ENCODE measurements around the gene ANKRD13B. TPM values are rescaled to one million over a fixed set of nuclear protein-coding genes. Genes with fewer than 3 reads are reported as not detected.

The ANKRD13B gene
- total RNA-seq, 1 donor from 2014 or later: 7.9 TPM

- H3K9me3 ChIP-seq: no peaks in the 10 kb centered on the region
- intact Hi-C loops (cut with DNase I): loop anchor here (5.0 to 10.0 kb wide), 2 partner anchors 35 to 352 kb away; partner anchors contain the start of gene SSH2
- peaks cover 0 to 9% of the 10 kb centered on the region in 2 donors for H3K36me3 ChIP-seq
- DNase-seq (ENCODE audit: extremely low spot score in 2 of 2): no peak
- no peaks in the 10 kb centered on the region for H3K27me3 ChIP-seq
- H3K4me3 ChIP-seq: no peak overlapping the region
- no peak overlapping the region for H3K27ac ChIP-seq
- peaks cover 67% of the 10 kb centered on the region for H3K4me1 ChIP-seq
- no peak for TF ChIP-seq CTCF (IDR thresholded peaks at IDR 0.05)
- no peak for TF ChIP-seq POLR2A (IDR thresholded peaks at IDR 0.05)
These were observed 10.6 kb upstream of the ANKRD13B start for GRCh38 chr17:29582254-29582765.

GRCh38 chr17:29582772-29583171 is 10.2 kb upstream of the ANKRD13B start:
- no peak for DNase-seq (ENCODE audit: extremely low spot score in 2 of 2)
- H3K27me3 ChIP-seq: no peaks in the 10 kb centered on the region
- no peak overlapping the region for H3K27ac ChIP-seq
- H3K9me3 ChIP-seq: no peaks in the 10 kb centered on the region
- intact Hi-C loops (cut with DNase I): loop anchor here (5.0 to 10.0 kb wide), 2 partner anchors 35 to 352 kb away; partner anchors contain the start of gene SSH2
- peaks cover 0 to 9% of the 10 kb centered on the region in 2 donors for H3K36me3 ChIP-seq
- no peak overlapping the region for H3K4me3 ChIP-seq
- TF ChIP-seq POLR2A (IDR thresholded peaks at IDR 0.05) (no peak), POLR2AphosphoS5 (IDR thresholded peaks at IDR 0.05; ENCODE audit: insufficient read depth in 1 of 2, low read depth in 1 of 2) (no peak), CTCF (IDR thresholded peaks at IDR 0.05) (no peak)
- peaks cover 67% of the 10 kb centered on the region for H3K4me1 ChIP-seq

- intact Hi-C loops (cut with DNase I): loop anchor here (5.0 to 10.0 kb wide), 2 partner anchors 34 to 351 kb away; partner anchors contain the start of gene SSH2
- no peak for DNase-seq (ENCODE audit: extremely low spot score in 2 of 2)
These were observed 9.3 kb upstream of the ANKRD13B start for GRCh38 chr17:29583324-29584248.

GRCh38 chr17:29584452-29585079 is 8.4 kb upstream of the ANKRD13B start:
- no peaks in the 10 kb centered on the region for H3K9me3 ChIP-seq
- no peak for DNase-seq (ENCODE audit: extremely low spot score in 2 of 2)
- H3K4me3 ChIP-seq: peak overlapping the region in 1 of 2 donors; percentile 16
- peaks cover 0 to 9% of the 10 kb centered on the region in 2 donors for H3K36me3 ChIP-seq
- intact Hi-C loops (cut with DNase I): loop anchor here (5.0 to 10.0 kb wide), 2 partner anchors 33 to 350 kb away; partner anchors contain the start of gene SSH2
- no peaks in the 10 kb centered on the region for H3K27me3 ChIP-seq
- peaks cover 72% of the 10 kb centered on the region for H3K4me1 ChIP-seq
- TF ChIP-seq POLR2A (IDR thresholded peaks at IDR 0.05): no peak
- TF ChIP-seq POLR2AphosphoS5 (IDR thresholded peaks at IDR 0.05; ENCODE audit: insufficient read depth in 1 of 2, low read depth in 1 of 2): no peak
- peak overlapping the region; percentile 61 for H3K27ac ChIP-seq

More at GRCh38 chr17:29583324-29584248, 9.3 kb upstream of the ANKRD13B start:
- peaks cover 70% of the 10 kb centered on the region for H3K4me1 ChIP-seq
- no peaks in the 10 kb centered on the region for H3K9me3 ChIP-seq
- H3K4me3 ChIP-seq: no peak overlapping the region
- no peaks in the 10 kb centered on the region for H3K27me3 ChIP-seq
- H3K36me3 ChIP-seq: peaks cover 0 to 9% of the 10 kb centered on the region in 2 donors
- TF ChIP-seq POLR2A (IDR thresholded peaks at IDR 0.05): no peak
- TF ChIP-seq CTCF (IDR thresholded peaks at IDR 0.05): no peak
- no peak for TF ChIP-seq POLR2AphosphoS5 (IDR thresholded peaks at IDR 0.05; ENCODE audit: insufficient read depth in 1 of 2, low read depth in 1 of 2)
- no peak overlapping the region for H3K27ac ChIP-seq

GRCh38 chr17:29585080-29585751 is 7.7 kb upstream of the ANKRD13B start:
- intact Hi-C loops (cut with DNase I): loop anchor here (10.0 kb wide), 1 partner anchor 350 kb away; the partner anchor contains the start of gene SSH2
- Histone ChIP-seq H3K9me3 (no peaks in the 10 kb centered on the region), H3K36me3 (peaks cover 0 to 9% of the 10 kb centered on the region in 2 donors), H3K4me1 (peaks cover 75% of the 10 kb centered on the region), H3K27me3 (no peaks in the 10 kb centered on the region), H3K4me3 (peak overlapping the region; percentile 11 to 16), H3K27ac (peak overlapping the region; percentile 61)
- TF ChIP-seq CTCF (IDR thresholded peaks at IDR 0.05): no peak
- TF ChIP-seq POLR2A (IDR thresholded peaks at IDR 0.05): no peak
- TF ChIP-seq POLR2AphosphoS5 (IDR thresholded peaks at IDR 0.05; ENCODE audit: insufficient read depth in 1 of 2, low read depth in 1 of 2): no peak
- DNase-seq (ENCODE audit: extremely low spot score in 2 of 2): no peak
